Measurements from ENCODE around the gene PITX3.

DNA sequence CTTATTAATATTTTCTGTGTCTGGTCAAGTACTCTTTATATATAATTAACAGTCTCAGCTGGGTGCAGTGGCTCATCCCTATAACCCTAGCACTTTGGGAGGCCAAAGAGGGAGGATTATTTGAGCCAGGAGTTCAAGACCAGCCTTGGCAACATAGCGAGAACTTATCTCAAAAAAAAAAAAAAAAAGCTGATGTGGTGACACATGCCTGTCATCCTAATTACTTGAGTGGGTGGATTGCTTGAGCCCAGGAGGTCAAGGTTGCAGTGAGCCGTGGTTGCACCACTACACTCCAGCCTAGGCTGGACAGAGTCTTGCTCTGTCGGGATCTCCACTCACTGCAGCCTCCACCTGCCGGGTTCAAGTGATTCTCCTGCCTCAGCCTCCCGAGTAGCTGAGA, 21.9 kb downstream of the PITX3 start:
- TF ChIP-seq POLR2A (IDR thresholded peaks at IDR 0.05) (no peak), POLR2AphosphoS5 (IDR thresholded peaks at IDR 0.05) (no peak)
- TF ChIP-seq, protein P1, sequence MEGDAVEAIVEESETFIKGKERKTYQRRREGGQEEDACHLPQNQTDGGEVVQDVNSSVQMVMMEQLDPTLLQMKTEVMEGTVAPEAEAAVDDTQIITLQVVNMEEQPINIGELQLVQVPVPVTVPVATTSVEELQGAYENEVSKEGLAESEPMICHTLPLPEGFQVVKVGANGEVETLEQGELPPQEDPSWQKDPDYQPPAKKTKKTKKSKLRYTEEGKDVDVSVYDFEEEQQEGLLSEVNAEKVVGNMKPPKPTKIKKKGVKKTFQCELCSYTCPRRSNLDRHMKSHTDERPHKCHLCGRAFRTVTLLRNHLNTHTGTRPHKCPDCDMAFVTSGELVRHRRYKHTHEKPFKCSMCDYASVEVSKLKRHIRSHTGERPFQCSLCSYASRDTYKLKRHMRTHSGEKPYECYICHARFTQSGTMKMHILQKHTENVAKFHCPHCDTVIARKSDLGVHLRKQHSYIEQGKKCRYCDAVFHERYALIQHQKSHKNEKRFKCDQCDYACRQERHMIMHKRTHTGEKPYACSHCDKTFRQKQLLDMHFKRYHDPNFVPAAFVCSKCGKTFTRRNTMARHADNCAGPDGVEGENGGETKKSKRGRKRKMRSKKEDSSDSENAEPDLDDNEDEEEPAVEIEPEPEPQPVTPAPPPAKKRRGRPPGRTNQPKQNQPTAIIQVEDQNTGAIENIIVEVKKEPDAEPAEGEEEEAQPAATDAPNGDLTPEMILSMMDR (IDR thresholded peaks at IDR 0.05 in 8 of 11, conservative IDR thresholded peaks at IDR 0.05 in 3 of 11): no peak
